Caco-2 (cell line): ENCODE results near the gene ANKRD2. TPM values are rescaled to one million over a fixed set of nuclear protein-coding genes. Genes with fewer than 3 reads are reported as not detected.
A peak's percentile ranks its signal among the peaks of the same experiment; 100 is the strongest.

ENCODE experiments used
- BruUV-seq: library from RNA; stranded (reverse); fragments of 400-500 nt; replicated peaks from 2 replicates; lab custom pipeline; 2021; lab: Mats Ljungman, UMichigan
- CTCF ChIA-PET: fragments of 300-600 bp; sonication (Branson Sonifier 250); formaldehyde crosslinking; loops from one replicate; lab custom pipeline; 2022; ENCODE audit warnings: antibody characterized with exemption; lab: Charles Lee
- POLR2A ChIA-PET: fragments of 300-600 bp; sonication (Branson Sonifier 250); formaldehyde crosslinking; loops from one replicate; lab custom pipeline; 2022; ENCODE audit warnings: antibody characterized with exemption; lab: Charles Lee
- DNase-seq, 2 experiments: peaks; one replicate each; pipeline versions ENCODE4 v3.0.0 to v3.0.0-alpha.2; 2020 to 2022
- H3K27me3 ChIP-seq: replicated peaks from 2 replicates; pipeline ENCODE4 v1.6.0; 2011; ENCODE audit warnings: low read length; ENCODE audit not compliant: control insufficient read depth, insufficient read depth
- H3K36me3 ChIP-seq: 2 replicates; pipeline ENCODE4 v1.5.1; 2011; ENCODE audit warnings: low read length; ENCODE audit not compliant: control insufficient read depth, insufficient read depth
- H3K4me1 ChIP-seq: fragments of 250-450 bp; sonication (Bioruptor Pico); 2 replicates; pipeline ENCODE4 v1.5.1; 2020; ENCODE audit warnings: mild to moderate bottlenecking
- H3K4me3 ChIP-seq: 2 replicates; pipeline ENCODE4 v1.5.1; 2011; ENCODE audit warnings: low read depth, mild to moderate bottlenecking, control low read depth, low read length
- H3K9me3 ChIP-seq: fragments of 250-450 bp; sonication (Bioruptor Pico); 2 replicates; pipeline ENCODE4 v1.5.1; 2020; ENCODE audit warnings: mild to moderate bottlenecking, moderate library complexity
- H3K27ac Mint-ChIP-seq: one replicate; pipeline ENCODE4 v1.8.0; 2022; ENCODE audit warnings: mixed read lengths; ENCODE audit not compliant: unreplicated experiment
- H3K27me3 Mint-ChIP-seq: one replicate; pipeline ENCODE4 v1.8.0; 2022; ENCODE audit warnings: mixed read lengths; ENCODE audit not compliant: insufficient read depth, unreplicated experiment
- H3K36me3 Mint-ChIP-seq: one replicate; pipeline ENCODE4 v1.8.0; 2022; ENCODE audit warnings: mild to moderate bottlenecking, mixed read lengths; ENCODE audit not compliant: insufficient read depth, unreplicated experiment
- H3K4me1 Mint-ChIP-seq: one replicate; pipeline ENCODE4 v1.8.0; 2022; ENCODE audit warnings: low read depth, mixed read lengths; ENCODE audit not compliant: unreplicated experiment
- H3K4me3 Mint-ChIP-seq: one replicate; pipeline ENCODE4 v1.8.0; 2022; ENCODE audit warnings: mild to moderate bottlenecking, moderate library complexity, mixed read lengths; ENCODE audit not compliant: unreplicated experiment
- H3K9me3 Mint-ChIP-seq: one replicate; pipeline ENCODE4 v1.8.0; 2022; ENCODE audit warnings: mixed read lengths; ENCODE audit not compliant: unreplicated experiment
- CTCF ChIP-seq, 2 experiments: fragments of 200-600 bp in 1 of 2; IDR thresholded peaks; 1 replicate in 1 of 2; 2 replicates in 1 of 2; pipeline versions ENCODE4 v1.5.1 to v1.8.0; 2011 to 2022; ENCODE audit warnings: antibody characterized with exemption in 1 of 2, control low read depth in 1 of 2, inconsistent platforms in 1 of 2, low read depth in 1 of 2, low read length in 1 of 2, mild to moderate bottlenecking in 1 of 2, moderate library complexity in 1 of 2; ENCODE audit not compliant: insufficient read depth in 1 of 2, severe bottlenecking in 1 of 2, unreplicated experiment in 1 of 2
- intact Hi-C: fragments of 100-400 bp; cut with micrococcal nuclease; formaldehyde crosslinking; loops from one replicate; pipeline ENCODE4 v1.10.0; 2022; ENCODE audit not compliant: unreplicated experiment
- total RNA-seq: library from RNA; stranded (reverse); gene quantifications from 2 replicates; pipeline ENCODE4 v1.2.3, GENCODE V29; 2022

ANKRD2 gene
- total RNA-seq, 1 experiment from 2014 or later = not detected

GRCh38 chr10:97584798-97585438, 12.3 kb downstream of the ANKRD2 start:
- CTCF ChIA-PET = interaction anchor here (1.1 to 2.6 kb wide), 2 partner anchors 13 to 99 kb away, joined by 3 to 15 read pairs; partner anchors contain the start of gene ANKRD2
- peak overlapping the region; percentile 21 for H3K27ac Mint-ChIP-seq
- TF ChIP-seq CTCF (IDR thresholded peaks at IDR 0.05; ENCODE audit: insufficient read depth in 1 of 2, low read depth in 1 of 2, low read length in 1 of 2, severe bottlenecking in 1 of 2, unreplicated experiment in 1 of 2) = no peak

DNA sequence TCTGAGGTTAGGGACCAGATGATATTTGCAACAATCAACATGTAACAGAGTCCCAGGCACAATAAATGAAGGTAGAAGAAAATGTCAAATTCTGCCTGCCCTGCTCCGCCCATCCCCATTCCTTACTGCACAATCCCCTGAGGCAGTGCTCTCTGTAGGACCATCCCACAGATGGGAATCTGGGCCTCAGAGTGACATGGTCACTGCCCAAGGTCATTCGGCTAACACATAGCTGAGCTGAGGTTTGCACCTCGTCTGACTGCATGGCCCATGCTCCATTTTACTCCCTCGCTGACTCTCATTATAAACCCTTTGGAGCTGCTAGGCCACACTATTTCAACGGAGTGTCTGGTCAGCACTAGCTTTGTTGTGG, 12.8 kb downstream of the ANKRD2 start:
- no peak for DNase-seq
- Mint-ChIP-seq H3K9me3 (no peaks in the 10 kb centered on the region), H3K27ac (peak overlapping the region; percentile 8), H3K4me1 (peaks cover 10% of the 10 kb centered on the region), H3K36me3 (no peaks in the 10 kb centered on the region), H3K4me3 (no peak overlapping the region), H3K27me3 (no peaks in the 10 kb centered on the region)
- Histone ChIP-seq H3K27me3 (no peaks in the 10 kb centered on the region), H3K36me3 (no peaks in the 10 kb centered on the region), H3K4me1 (peaks cover 25% of the 10 kb centered on the region), H3K4me3 (no peak overlapping the region), H3K9me3 (no peaks in the 10 kb centered on the region)
- POLR2A ChIA-PET = no interaction called here
- intact Hi-C loops = no loop called here
- no peak for TF ChIP-seq CTCF (IDR thresholded peaks at IDR 0.05; ENCODE audit: insufficient read depth in 1 of 2, low read depth in 1 of 2, low read length in 1 of 2, severe bottlenecking in 1 of 2, unreplicated experiment in 1 of 2)
- CTCF ChIA-PET = interaction anchor here (0.6 to 2.6 kb wide), 2 partner anchors 13 to 29 kb away, joined by 3 to 15 read pairs; partner anchors contain the start of gene ANKRD2
- no TSS peak for BruUV-seq

More at GRCh38 chr10:97584798-97585438, 12.3 kb downstream of the ANKRD2 start:
- no peaks in the 10 kb centered on the region for H3K27me3 Mint-ChIP-seq
- DNase-seq = no peak
- Histone ChIP-seq H3K27me3 (no peaks in the 10 kb centered on the region), H3K4me3 (no peak overlapping the region), H3K4me1 (peaks cover 25% of the 10 kb centered on the region), H3K9me3 (no peaks in the 10 kb centered on the region), H3K36me3 (no peaks in the 10 kb centered on the region)
- no peak overlapping the region for H3K4me3 Mint-ChIP-seq
- POLR2A ChIA-PET = no interaction called here
- H3K36me3 Mint-ChIP-seq = no peaks in the 10 kb centered on the region
- H3K9me3 Mint-ChIP-seq = no peaks in the 10 kb centered on the region
- BruUV-seq = no TSS peak
- H3K4me1 Mint-ChIP-seq = peaks cover 10% of the 10 kb centered on the region
- intact Hi-C loops = no loop called here

GRCh38 chr10:97587183-97587582, 14.6 kb downstream of the ANKRD2 start:
- H3K9me3 Mint-ChIP-seq = no peaks in the 10 kb centered on the region
- no peak overlapping the region for H3K27ac Mint-ChIP-seq
- Histone ChIP-seq H3K4me3 (no peak overlapping the region), H3K9me3 (no peaks in the 10 kb centered on the region), H3K27me3 (no peaks in the 10 kb centered on the region), H3K36me3 (no peaks in the 10 kb centered on the region), H3K4me1 (peaks cover 25% of the 10 kb centered on the region)
- TF ChIP-seq CTCF (IDR thresholded peaks at IDR 0.05; ENCODE audit: insufficient read depth in 1 of 2, low read depth in 1 of 2, low read length in 1 of 2, severe bottlenecking in 1 of 2, unreplicated experiment in 1 of 2) = no peak
- no peak overlapping the region for H3K4me3 Mint-ChIP-seq
- ChIA-PET CTCF (no interaction called here), POLR2A (no interaction called here)
- no peaks in the 10 kb centered on the region for H3K27me3 Mint-ChIP-seq
- no peaks in the 10 kb centered on the region for H3K36me3 Mint-ChIP-seq
- H3K4me1 Mint-ChIP-seq = peaks cover 10% of the 10 kb centered on the region
- no TSS peak for BruUV-seq
- no peak for DNase-seq
- intact Hi-C loops = no loop called here
